Effector CD4-positive, alpha-beta T cell (primary cell): Measurements from ENCODE around the gene FBXL7.

Experiments used
- DNase-seq: peaks from one replicate; pipeline ENCODE4 v3.0.0-alpha.2; 2020

Gene FBXL7

DNA sequence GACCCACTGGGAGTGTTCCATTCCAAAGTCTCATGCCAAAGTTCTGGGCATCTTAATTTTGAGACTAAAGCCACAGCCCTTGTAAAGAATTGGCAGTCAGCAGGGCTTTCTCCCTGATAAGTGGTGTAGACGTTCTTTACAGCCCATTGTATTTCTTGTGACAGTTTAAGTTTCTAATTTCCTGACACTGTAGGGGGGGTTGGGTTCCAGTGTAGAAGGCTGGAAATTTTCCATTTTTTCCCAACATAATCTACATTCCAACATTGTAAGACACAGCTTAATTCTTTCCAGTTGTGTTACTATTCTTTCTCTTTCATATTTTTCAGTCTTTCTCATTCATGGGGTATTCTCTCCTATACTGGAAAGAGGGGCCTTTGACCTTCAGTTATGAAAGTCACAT is 121.1 kb downstream of the FBXL7 start:
- DNase-seq, result no peak

DNA sequence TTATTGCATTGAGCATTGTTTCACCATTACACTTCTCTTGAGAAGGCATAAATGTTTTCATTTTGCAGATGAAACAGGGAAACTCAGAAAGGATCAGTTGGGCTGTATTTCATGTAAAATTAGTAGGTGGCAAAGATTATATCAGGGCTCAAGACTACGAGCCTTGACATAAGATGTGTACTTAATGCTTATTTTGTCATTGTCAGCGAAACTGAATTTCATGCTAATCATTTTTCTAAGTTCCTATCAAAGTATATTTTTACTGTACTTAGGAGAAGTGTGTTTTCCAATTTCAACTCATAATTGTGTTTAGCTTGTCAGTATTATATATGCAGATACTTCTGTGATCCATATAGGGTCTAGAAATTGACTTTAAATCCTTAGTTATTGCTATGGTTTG is 123.8 kb downstream of the FBXL7 start:
- no peak for DNase-seq

DNA sequence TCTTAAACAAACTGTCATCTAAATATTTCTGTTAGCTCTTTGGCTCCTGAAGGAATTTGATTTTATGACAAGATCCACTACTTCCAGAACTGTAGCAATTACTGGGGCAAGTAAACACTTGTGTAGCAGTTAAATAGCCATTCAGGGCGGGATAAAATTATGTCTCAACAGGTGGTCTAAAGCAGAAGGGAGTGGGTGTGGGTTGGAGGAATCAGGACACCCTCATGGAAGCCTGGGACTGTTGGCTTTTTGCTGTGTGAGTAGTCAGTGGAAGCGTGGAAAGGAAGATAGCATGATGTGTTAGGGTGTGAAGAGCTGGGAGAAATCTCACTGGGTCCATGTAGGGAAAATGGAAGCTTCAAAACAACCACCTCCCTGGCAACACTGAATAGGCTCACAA is 127.1 kb downstream of the FBXL7 start:
- no peak for DNase-seq

DNA sequence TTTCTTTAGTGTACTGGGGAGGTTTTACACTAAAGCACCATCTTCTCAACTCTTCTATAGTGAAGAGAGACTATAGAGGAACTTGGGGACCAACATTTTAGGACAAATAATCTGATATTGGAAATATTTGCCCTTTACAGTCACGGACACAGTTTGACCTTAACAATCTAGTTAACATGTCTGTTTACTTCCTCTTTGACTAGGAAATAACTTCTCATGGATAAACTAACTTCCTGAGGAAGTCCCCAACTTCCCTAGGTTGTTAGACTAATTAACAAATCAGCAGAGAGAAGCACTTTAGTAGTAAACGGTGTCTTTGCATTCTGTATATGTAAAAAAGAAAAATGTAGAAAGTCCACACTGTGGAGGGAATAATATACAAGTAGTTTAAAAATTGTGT is 127.7 kb downstream of the FBXL7 start:
- no peak for DNase-seq

DNA sequence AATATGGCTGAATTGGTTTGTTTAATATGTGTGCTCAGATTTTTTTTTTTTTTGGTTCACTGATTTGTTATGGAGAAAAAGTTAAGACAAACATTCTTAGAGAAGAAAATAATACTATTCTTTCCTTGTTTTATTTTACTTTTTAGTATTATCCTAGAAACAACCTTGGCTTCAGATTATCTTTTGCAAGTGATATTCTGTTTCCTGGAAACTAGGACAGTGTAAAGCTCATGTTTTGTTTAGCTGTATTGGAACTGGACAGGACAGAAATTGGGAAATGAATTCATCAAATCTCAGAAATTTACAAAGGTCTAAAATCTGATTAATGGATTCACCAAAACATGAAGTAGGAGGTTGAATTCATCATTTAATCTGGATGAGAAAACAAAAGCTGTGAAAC is 130.5 kb downstream of the FBXL7 start:
- DNase-seq, result no peak

DNA sequence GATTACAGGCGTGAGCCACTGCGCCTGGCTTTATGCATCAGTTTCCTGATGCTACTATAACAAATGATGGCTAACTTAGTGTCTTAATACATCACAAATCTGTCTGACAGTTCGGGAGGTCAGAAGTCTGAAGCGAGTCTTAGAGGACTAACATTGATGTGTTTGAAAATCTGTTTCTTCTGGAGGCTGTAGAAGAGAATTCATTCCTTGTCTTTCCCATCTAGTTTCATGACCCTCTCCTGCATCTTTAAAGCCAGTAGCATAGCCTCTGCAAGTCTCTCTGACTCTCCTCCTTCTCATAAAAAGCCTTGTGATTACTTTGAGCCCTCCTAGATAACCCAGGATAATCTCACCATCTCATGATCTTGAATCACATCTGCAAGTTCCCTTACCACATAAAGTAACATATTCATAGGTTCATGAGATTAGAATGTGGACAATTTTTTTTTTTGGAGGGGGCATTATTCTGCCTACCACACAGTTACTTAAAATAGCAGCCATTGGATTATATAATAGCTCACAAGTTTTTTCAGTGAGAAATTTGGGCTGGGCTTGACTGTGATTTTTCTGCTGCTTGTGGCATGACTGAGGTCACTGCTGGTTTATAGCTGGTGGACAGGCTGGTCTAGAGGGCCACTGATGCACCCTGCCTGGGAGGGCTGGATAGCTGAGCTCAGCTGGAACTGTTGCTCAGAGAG is 134.8 kb downstream of the FBXL7 start:
- no peak for DNase-seq

DNA sequence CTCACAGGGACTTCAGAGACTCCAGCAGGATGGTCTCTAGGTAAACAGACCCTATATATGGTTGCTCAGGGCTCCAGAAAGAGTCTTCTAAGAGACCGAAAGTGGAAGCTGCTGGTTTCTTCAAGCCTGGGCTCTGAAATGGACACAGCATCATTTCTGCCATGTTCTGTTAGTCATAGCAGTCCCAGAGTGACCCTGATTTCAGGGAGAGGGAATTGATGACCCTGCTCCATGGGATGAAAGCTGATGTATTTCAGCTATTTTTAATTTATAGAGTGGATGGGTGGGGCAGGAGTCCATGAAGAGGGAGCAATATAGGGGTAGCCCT is 135.3 kb downstream of the FBXL7 start:
- no peak for DNase-seq

DNA sequence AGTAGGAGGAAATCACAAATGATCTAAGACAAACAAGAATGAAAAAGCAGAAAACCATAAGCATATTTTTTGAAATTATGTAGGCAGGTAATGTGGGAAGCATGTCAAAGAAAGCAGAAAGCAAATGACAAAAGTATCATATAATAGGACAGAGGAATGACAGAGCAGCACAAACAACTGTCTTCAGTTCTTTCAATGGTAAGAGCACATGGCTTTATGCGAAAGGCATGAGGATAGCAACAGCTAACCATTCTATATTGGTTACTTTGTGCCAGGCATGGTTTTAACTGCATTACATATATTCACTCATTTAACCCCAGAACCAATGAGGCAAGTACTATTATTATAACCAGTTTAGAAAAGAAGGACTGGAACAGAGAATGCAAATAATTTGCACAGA is 137.4 kb downstream of the FBXL7 start:
- no peak for DNase-seq

DNA sequence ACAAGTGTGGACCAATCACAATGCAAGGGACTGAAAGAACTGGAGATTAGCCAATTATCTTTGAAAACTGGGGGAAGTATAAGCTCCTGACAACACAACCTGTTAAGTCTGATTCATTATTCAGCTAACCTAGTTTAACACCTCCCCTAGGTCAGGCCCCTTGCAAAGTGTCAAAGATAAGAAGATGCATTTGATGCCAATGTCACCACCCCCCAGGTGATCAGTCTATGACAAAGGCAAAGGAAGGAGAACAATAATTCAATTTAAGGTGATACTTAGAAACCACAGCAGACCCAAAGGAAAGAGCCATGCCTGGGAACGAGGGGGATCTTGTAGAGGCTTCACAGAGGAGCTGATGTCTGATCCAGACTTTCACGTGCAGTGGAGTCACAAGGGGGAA is 137.9 kb downstream of the FBXL7 start:
- DNase-seq, result no peak

DNA sequence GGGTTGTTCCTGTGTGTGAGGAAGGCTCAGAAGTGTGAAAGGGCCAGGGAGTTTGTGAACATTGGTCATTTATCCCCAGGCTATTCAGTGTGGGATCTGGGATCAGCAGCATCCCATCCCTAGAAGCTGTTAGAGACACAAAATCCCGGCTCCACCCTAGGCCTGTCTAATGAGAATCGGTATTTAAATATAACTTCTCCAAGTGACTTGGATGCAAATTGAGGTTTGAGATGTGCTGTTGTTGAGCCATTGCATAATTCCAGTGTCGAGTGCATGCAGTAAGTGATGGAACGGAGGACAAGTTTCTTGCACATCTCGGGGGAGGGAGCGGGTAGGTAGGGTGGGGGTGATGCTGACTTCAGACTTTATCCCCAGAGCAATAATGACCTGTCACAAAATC is 138.3 kb downstream of the FBXL7 start:
- DNase-seq, result no peak

DNA sequence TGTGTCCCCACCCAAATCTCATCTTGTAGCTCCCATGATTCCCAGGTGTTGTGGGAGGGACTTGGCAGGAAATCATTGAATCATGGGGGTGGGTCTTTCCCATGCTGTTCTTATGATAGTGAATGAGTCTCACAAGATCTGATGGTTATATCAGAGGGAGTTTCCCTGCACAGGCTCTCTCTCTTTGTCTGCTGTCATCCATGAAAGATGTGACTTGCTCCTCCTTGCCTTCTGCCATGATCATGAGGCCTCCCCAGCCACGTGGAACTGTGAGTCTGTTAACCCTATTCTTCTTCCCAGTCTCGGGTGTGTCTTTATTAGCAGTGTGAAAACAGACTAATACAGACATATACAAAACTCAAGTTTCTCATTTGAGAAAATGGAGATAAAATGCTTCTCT is 139.3 kb downstream of the FBXL7 start:
- DNase-seq, result no peak

DNA sequence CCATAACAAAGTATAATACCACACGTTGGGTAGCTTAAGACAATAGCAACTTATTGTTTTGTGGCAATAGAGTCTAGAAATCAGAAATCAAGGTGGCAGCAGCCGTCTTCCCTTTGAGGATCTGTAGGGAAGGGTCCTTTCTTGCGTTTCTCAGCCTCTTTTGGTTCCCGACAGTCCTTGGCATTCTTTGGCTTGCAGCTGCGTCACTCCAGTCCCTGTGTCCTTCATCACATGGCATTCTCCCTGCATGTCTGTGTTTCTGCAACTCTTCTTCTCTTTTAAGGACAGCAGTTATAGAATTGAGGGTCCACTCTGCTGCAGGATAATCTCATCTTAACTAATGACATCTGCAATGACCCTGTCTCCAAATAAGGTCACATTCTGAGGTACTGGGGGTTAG is 140.1 kb downstream of the FBXL7 start:
- no peak for DNase-seq

DNA sequence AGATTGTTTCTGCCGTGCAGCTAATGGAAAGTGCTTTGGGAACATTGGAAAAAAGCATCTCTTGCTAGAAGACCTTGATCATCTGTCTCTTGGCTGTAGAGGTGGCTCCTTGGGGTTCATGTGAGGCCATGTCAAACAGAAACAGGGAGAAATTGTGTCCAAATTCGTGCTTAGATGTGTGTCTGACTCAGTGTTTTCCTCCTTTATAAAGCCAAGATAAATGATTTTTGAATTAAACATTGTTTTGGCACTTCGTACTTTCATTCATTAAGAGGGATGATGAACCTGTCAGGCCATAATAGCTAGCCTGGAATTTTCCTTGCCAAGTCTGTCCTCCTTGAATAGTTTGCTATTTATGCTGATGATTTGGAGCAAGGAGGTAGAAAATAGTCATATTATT is 143.8 kb downstream of the FBXL7 start:
- DNase-seq, result no peak

DNA sequence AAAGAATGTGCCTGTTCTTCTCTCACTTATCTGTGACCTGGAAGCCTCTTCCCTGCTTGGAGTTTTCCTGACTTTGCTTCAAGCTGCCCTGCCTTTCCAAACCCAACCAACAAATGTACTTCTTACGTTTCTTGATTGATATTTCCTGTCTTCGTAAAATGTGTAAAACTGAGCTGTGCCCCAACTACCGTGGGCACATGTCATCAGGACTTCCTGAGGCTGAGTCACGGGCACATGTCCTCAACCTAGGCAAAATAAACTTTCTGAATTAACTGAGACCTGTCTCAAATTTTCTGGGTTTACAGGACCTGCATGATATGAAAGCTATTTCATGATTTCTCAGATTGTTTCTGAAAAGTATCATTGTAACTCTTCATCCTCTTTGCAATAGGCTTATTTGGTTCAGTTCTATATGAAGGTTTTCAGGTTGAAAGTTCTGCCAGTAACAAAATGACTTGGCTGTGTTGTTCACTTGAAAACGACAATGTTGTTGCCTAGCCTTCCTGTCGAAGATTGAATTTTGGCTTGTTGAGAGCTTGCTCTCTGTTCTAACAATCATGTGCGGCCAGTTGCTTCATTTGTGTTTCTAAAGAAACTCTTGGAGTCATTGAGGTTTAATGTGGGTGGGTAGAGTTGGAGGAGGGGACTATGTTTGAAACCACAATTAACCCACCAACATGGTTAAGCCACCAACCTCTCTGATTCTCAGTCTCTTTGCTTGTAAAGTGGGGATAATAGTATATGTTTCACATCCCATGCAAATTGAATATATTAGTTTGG is 145.6 kb downstream of the FBXL7 start:
- no peak for DNase-seq

DNA sequence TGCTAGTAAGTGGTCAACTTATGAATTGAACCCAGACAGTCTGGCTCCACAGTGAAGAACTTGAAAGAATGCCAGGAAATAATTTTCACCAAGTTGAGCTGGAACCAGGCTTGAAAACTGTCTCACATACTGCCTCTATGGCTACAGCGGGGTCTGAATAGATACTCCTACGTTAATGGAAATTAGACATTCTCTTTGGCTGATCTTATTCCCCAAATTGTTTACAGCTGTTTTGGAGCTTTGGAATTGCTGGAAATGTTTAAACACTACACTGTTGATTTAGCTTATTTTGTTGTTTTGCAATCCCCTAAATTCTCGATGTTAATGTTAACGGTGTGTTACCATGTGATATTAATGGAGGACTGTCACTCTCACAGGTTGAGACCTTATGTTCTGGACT is 146.4 kb downstream of the FBXL7 start:
- no peak for DNase-seq

DNA sequence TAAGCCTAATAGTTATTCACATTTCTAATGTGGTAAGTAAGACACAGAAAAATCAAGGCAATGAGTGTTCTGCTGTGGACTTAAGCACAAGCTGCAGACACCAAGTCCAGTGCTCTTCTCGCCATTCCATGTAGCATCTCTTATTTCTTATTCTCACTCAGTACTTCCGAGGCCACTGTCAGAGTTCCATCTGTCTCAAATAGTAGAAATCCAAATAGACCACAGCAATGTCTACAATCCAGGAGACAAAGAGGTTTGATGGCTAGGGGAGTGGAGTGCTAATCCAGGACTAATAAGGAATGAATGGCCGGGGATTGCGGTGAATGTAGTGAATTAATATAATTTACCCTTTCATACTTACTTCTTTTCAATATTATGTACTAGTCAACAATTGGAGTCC is 147.3 kb downstream of the FBXL7 start:
- DNase-seq, result no peak

DNA sequence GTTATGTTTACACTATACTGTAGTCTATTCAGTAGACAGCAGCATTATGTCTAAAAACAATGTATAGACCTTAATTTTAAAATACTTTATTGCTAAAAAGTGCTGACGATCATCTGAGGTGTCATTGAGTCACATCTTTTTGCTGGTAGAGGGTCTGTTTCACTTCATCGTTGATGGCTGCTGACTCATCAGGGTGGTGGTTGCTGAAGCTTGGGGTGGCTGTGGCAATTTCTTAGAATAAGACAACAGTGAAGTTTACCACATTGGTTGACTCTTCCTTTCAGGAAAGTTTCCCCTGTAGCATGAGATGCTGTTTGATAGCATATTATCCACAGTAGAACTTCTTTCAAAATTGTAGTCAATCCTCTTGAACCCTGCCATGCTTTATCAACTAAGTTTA is 150.3 kb downstream of the FBXL7 start:
- no peak for DNase-seq

DNA sequence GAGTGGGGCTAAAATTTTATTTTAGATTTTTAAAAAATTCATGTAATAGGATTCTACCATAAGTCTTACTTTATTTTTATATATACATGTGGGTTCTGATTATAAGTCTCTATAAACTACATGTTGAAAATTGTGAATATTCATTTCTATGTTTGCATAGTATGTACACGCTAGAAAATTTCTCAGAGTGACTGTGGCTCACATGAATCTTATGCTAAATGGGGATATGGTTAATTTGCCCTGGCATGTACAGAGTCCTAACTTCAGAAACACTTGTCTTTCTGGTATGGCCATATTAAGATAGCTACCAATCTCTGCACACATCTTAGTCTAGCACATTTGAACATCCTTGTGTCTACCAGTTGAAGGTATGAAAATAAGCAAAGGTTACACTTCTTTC is 154.8 kb downstream of the FBXL7 start:
- no peak for DNase-seq

DNA sequence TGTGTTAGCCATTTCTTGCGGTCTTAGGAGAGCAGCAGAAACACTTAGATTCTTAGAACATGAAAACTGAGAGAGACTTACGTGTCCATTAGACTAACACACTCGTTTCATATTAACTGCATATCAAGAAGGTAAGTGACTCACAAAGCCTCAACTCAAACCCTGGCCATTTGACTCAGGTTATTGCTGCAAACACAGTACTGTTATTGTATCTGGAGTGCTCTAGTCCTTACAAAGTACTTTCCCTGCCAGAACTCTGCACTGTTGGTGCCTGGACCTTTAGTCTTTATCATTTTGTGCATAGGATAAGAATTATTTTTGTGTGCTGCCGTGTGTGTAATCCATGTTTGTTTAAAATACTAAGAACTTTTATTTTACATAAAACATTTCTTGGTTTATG is 155.7 kb downstream of the FBXL7 start:
- DNase-seq, result no peak

DNA sequence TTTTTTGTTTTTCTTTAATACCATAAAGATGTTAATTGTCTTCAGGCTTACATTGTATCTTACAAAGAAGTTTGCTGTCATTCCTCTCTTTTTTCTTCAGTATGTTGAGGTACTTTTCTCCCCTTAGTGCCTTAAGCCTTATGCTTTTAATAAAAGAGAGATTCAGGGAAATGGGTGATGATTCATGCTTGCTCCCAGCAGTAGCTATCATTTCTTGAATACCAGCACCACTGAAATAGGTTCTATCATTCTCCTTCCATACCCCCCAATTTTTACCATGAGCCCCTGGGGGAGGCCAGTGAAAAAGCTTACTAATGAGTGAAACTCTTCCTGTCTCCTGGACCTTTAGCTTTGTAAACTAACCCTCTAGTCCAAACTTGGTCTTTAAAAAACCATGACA is 165.0 kb downstream of the FBXL7 start:
- DNase-seq, result no peak

DNA sequence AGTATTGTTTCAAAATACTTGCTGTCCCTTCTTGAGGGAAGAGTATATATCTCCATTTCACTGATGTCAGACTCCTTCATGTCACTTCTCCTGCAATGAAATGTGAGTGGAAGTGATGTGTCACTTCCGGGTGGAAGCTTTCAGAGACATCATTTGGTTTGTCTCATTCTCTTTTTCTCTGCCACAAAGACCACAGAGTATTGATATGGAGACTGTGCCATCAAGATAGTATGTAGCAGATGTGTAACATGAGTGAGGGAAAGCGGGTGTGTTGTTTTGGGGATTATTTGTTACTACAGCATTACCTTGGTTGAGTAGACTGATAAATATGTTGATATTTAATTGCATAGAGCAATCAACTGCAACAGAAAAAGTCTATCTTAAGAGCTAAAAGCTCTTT is 169.8 kb downstream of the FBXL7 start:
- DNase-seq, result no peak

DNA sequence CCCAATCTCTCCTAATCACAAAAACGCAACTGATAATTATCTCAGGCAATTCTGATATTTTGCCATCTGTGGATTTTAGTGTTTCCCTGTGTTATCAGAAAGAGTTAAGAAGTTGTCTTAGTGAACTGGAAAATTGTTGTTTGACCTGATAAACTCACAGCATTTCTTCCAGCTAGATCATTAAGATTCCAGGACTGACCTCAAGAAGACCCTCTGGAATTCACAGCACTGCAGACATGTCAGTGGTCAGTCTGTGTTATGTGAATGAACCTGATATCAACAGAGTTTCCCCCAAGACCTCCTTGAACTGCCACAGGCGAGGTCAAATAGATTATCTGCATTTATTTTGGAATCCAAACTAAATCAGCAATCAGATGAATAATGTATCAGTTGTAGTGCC is 174.7 kb downstream of the FBXL7 start:
- no peak for DNase-seq

DNA sequence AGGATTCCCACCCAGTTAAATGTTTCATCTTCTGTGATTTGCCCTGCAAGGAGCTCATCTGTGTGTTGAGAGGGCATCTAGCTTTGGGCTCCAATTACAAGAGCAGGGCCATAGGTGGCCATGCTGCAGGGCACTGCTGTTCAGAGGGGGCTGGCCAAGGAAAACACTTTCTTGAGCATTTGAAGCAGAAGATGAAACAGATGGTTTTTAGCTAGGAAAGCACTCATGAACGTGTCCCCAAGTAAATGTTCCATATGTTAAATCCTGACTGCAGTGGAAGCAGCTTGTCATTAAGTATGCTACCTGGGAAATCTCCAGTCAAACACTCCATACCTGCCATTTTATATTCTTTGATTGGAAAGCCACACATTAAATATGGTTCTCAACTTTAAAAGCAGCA is 176.6 kb downstream of the FBXL7 start:
- no peak for DNase-seq

DNA sequence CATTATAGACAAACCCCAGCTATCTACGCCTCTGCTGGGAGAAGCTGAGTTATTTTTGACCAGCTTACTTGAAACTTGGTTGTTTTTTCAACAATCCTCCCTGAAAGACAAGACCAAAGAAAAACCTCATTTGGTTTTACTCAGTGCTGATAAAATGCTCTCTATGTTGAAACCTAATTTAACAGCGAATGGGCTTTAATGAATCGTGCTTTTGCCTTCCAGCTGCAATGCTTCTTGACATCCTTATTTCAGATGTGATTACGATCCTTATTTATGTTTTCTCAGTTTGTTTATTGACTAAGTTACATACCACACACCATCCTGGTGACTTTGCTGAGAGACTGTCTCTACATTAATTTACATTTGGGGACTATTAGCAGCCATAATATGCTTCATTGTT is 179.2 kb downstream of the FBXL7 start:
- no peak for DNase-seq

DNA sequence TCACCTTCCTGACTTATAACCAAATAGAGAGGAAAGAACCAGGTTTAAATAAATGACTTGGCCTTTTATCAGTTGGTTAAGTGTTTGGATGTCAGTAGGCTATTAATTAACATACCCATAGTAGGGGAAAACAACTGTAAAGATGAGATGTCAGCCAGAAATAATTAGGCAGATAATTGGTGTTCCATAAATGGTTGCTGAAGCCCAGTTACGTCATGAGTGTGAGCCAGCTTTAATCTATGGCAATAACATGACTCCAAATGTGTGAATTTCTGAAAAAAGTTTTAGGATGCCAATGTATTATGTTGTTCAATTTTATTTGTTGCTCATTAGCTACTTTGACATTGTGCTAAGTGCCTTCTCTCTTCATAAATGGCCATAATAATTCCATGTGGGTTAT is 180.5 kb downstream of the FBXL7 start:
- DNase-seq, result no peak
